ENCODE measurements around the gene PRPF19. TPM values are rescaled to one million over a fixed set of nuclear protein-coding genes. Genes with fewer than 3 reads are reported as not detected.

Gene PRPF19
- total and polyA plus RNA-seq, 9 of the 15 experiments (the other 6 are each of a cell fraction or from before 2014, with no cell fraction given), result 9.4 to 212 (median 73.2) TPM

- BruUV-seq (replicated peaks), result no TSS peak
- no peak for DNase-seq (ENCODE audit: extremely low read depth in 1 of 4, low spot score in 3 of 4)
- peaks cover 19% of the 10 kb centered on the region; the same call in 2 of the 3 replicates for H3K36me3 ChIP-seq (ENCODE audit: control insufficient read depth, insufficient read depth, low read length)
- in situ Hi-C loops (cut with MboI) (no loop called here), intact Hi-C loops (cut with micrococcal nuclease) (no loop called here)
- 80% methylated on average over 8 of the region's 8 CpGs for WGBS (ENCODE audit: insufficient coverage, low coverage, missing lambda C conversion rate)
- H3K27me3 ChIP-seq (ENCODE audit: control insufficient read depth in 2 of 2, insufficient read depth in 2 of 2, low read length in 2 of 2), result no peaks in the 10 kb centered on the region
- H3K4me2 ChIP-seq (ENCODE audit: insufficient read depth, low read length), result no peak overlapping the region
- H3K4me1 ChIP-seq (replicated peaks in 1 of 2; ENCODE audit: control insufficient read depth in 2 of 2, insufficient read depth in 2 of 2, low read length in 2 of 2), result peaks cover 0 to 3% of the 10 kb centered on the region in 2 experiments; a peak in 1 of 5 replicates
- FAIRE-seq, result no peak
- H3K27ac ChIP-seq (ENCODE audit: extremely low read depth, low read depth, low read length), result no peak overlapping the region
- no peak for ATAC-seq
- no peaks in the 10 kb centered on the region for H4K20me1 ChIP-seq (replicated peaks; ENCODE audit: control insufficient read depth, insufficient read depth, low read length)
- no peak overlapping the region for H2AFZ ChIP-seq (ENCODE audit: low read depth, low read length)
- H3K9me1 ChIP-seq (ENCODE audit: control insufficient read depth, insufficient read depth, low read length), result peaks cover 3% of the 10 kb centered on the region
- ChIA-PET POLR2A (interaction anchor here (1.0 to 1.6 kb wide), 3 partner anchors 12 to 59 kb away, joined by 3 to 5 read pairs (median 4); no protein-coding TSS in a partner anchor), CTCF (ENCODE audit: low intra/inter-chr PET ratio) (no interaction called here)
- H3K9ac ChIP-seq (ENCODE audit: insufficient read depth in 1 of 2, low read depth in 2 of 2, low read length in 2 of 2), result no peak overlapping the region
- H3K9me3 ChIP-seq (replicated peaks; ENCODE audit: control insufficient read depth, insufficient read depth, low read depth, low read length), result no peaks in the 10 kb centered on the region
- no peak for TF ChIP-seq NRF1 (conservative IDR thresholded peaks at IDR 0.05 in 1 of 2, IDR thresholded peaks at IDR 0.05 in 1 of 2)
- no peak overlapping the region for H3K4me3 ChIP-seq
- no peaks in the 10 kb centered on the region for H3K79me2 ChIP-seq (ENCODE audit: control insufficient read depth, insufficient read depth, low read length)
Measured at GRCh38 chr11:60880643-60881282, 25.6 kb downstream of the PRPF19 start.

- WGBS (ENCODE audit: insufficient coverage, low coverage, missing lambda C conversion rate), result 67% methylated on average over 5 of the region's 5 CpGs
- no peaks in the 10 kb centered on the region for H4K20me1 ChIP-seq (replicated peaks; ENCODE audit: control insufficient read depth, insufficient read depth, low read length)
- peaks cover 0 to 3% of the 10 kb centered on the region in 2 experiments; a peak in 1 of 5 replicates for H3K4me1 ChIP-seq (replicated peaks in 1 of 2; ENCODE audit: control insufficient read depth in 2 of 2, insufficient read depth in 2 of 2, low read length in 2 of 2)
- TF ChIP-seq E2F1 (CRISPR knock-in tag; IDR thresholded peaks at IDR 0.05), result no peak
- TF ChIP-seq ZNF449 (CRISPR knock-in tag; IDR thresholded peaks at IDR 0.05), result no peak
- no peak for TF ChIP-seq RBM15 (IDR thresholded peaks at IDR 0.05; ENCODE audit: insufficient read depth, low read length)
- TF ChIP-seq FOXM1 (IDR thresholded peaks at IDR 0.05; ENCODE audit: low read depth), result no peak
- no peak for TF ChIP-seq FOXM1 (CRISPR knock-in tag; IDR thresholded peaks at IDR 0.05; ENCODE audit: low read depth)
- TF ChIP-seq CREB1 (IDR thresholded peaks at IDR 0.05), result no peak
- TF ChIP-seq CREB1 (CRISPR knock-in tag; IDR thresholded peaks at IDR 0.05), result no peak
- TF ChIP-seq HSF4 (CRISPR knock-in tag; IDR thresholded peaks at IDR 0.05; ENCODE audit: borderline replicate concordance), result no peak
- TF ChIP-seq ZBTB43 (CRISPR knock-in tag; IDR thresholded peaks at IDR 0.05), result no peak
- DNase-seq (ENCODE audit: extremely low read depth in 1 of 4, low spot score in 3 of 4) (no peak), FAIRE-seq (no peak), ATAC-seq (no peak)
- no peak overlapping the region for H3K4me2 ChIP-seq (ENCODE audit: insufficient read depth, low read length)
- POLR2A ChIA-PET, result interaction anchor here (1.0 to 1.6 kb wide), 2 partner anchors 16 to 59 kb away, joined by 4 to 5 read pairs; no protein-coding TSS in a partner anchor
- H3K9me1 ChIP-seq (ENCODE audit: control insufficient read depth, insufficient read depth, low read length), result peaks cover 3% of the 10 kb centered on the region
- H3K27me3 ChIP-seq (ENCODE audit: control insufficient read depth in 2 of 2, insufficient read depth in 2 of 2, low read length in 2 of 2), result no peaks in the 10 kb centered on the region
- H3K9me3 ChIP-seq (replicated peaks; ENCODE audit: control insufficient read depth, insufficient read depth, low read depth, low read length), result no peaks in the 10 kb centered on the region
- no peak overlapping the region for H3K9ac ChIP-seq (ENCODE audit: insufficient read depth in 1 of 2, low read depth in 2 of 2, low read length in 2 of 2)
- no peak overlapping the region for H3K4me3 ChIP-seq
- H3K27ac ChIP-seq (ENCODE audit: extremely low read depth, low read depth, low read length), result no peak overlapping the region
- no TSS peak for BruUV-seq (replicated peaks)
- intact Hi-C loops (cut with micrococcal nuclease) (no loop called here), in situ Hi-C loops (cut with MboI) (no loop called here)
- CTCF ChIA-PET (ENCODE audit: low intra/inter-chr PET ratio), result no interaction called here
- H3K36me3 ChIP-seq (ENCODE audit: control insufficient read depth, insufficient read depth, low read length), result peaks cover 19% of the 10 kb centered on the region; the same call in 2 of the 3 replicates
- H3K79me2 ChIP-seq (ENCODE audit: control insufficient read depth, insufficient read depth, low read length), result no peaks in the 10 kb centered on the region
- H2AFZ ChIP-seq (ENCODE audit: low read depth, low read length), result no peak overlapping the region
Measured at GRCh38 chr11:60879971-60880588, 26.3 kb downstream of the PRPF19 start.
